HepG2 (cell line): Measurements from ENCODE around the gene PTPRM. TPM values are rescaled to one million over a fixed set of nuclear protein-coding genes. Genes with fewer than 3 reads are reported as not detected.

Source experiments
- ATAC-seq: fragments of 200-7000 bp; cut with Tn5 transposase; 3 replicates; pipeline ENCODE4 v1.9.1; 2020; ENCODE audit warnings: mild to moderate bottlenecking, moderate library complexity
- BruUV-seq: library from RNA; stranded (reverse); fragments of 400-500 nt; replicated peaks from 2 replicates; lab custom pipeline; 2021; lab: Mats Ljungman, UMichigan
- CTCF ChIA-PET: fragments of 300-600 bp; formaldehyde crosslinking; extraction: SDS; loops from one replicate; lab custom pipeline; 2021; ENCODE audit warnings: low total read pairs, inconsistent platforms, low intra/inter-chr PET ratio; lab: Yijun Ruan, JAX
- POLR2A ChIA-PET: fragments of 350-600 bp; sonication (Branson Sonifier 250); formaldehyde crosslinking; loops from one replicate; lab custom pipeline; 2020; ENCODE audit warnings: antibody characterized with exemption, inconsistent platforms; lab: Yijun Ruan, JAX
- DNase-seq: peaks from one replicate; pipeline ENCODE4 v3.0.0-alpha.2; 2015; ENCODE audit warnings: low spot score
- FAIRE-seq: peaks from 3 replicates; lab custom pipeline; 2011; peaks lifted over from hg19 to GRCh38; lab: Jason Lieb, UNC
- H2AFZ ChIP-seq: one replicate; pipeline ENCODE4 v1.6.1; 2011; ENCODE audit warnings: low read length, inconsistent platforms
- H3K27ac ChIP-seq: fragments of 300-600 bp; 3 replicates; pipeline ENCODE4 v1.8.0; 2011; ENCODE audit warnings: mixed run types, mild to moderate bottlenecking, mixed read lengths, low read length, inconsistent platforms; ENCODE audit not compliant: insufficient read depth; ENCODE audit errors: extremely low read length
- H3K27me3 ChIP-seq, 2 experiments: fragments of 200-600 bp in 1 of 2; 2 replicates in 1 of 2; 3 replicates in 1 of 2; pipeline versions ENCODE4 v1.6.0 to v1.8.0; 2011; ENCODE audit warnings: low read length in 2 of 2, mild to moderate bottlenecking in 2 of 2, moderate library complexity in 2 of 2, inconsistent platforms in 1 of 2; ENCODE audit not compliant: insufficient read depth in 2 of 2, control insufficient read depth in 1 of 2
- H3K36me3 ChIP-seq, 2 experiments: fragments of 200-600 bp in 1 of 2; replicated peaks in 1 of 2; 2 replicates in 1 of 2; 3 replicates in 1 of 2; pipeline versions ENCODE4 v1.5.1 to v1.8.0; 2011; ENCODE audit warnings: low read length in 2 of 2, inconsistent platforms in 1 of 2; ENCODE audit not compliant: insufficient read depth in 2 of 2, control insufficient read depth in 1 of 2
- H3K4me1 ChIP-seq: 2 replicates; pipeline ENCODE4 v1.5.1; 2012; ENCODE audit warnings: low read length, inconsistent platforms; ENCODE audit not compliant: insufficient read depth
- H3K4me2 ChIP-seq: 2 replicates; pipeline ENCODE4 v1.6.0; 2011; ENCODE audit warnings: low read depth, low read length, inconsistent platforms
- H3K4me3 ChIP-seq, 3 experiments: fragments of 200-600 bp in 1 of 3; sonication (generic), shearing (Covaris generic) in 1 of 3; replicated peaks in 1 of 3; 2 replicates each; pipeline ENCODE4 v1.5.1; 2011 to 2016; ENCODE audit warnings: low read length in 3 of 3, inconsistent platforms in 2 of 3, low read depth in 2 of 3, mild to moderate bottlenecking in 2 of 3, control low read depth in 1 of 3, mixed read lengths in 1 of 3; ENCODE audit not compliant: insufficient read depth in 1 of 3
- H3K79me2 ChIP-seq: one replicate; pipeline ENCODE4 v1.6.1; 2011; ENCODE audit warnings: low read length, inconsistent platforms; ENCODE audit not compliant: insufficient read depth
- H3K9ac ChIP-seq: 2 replicates; pipeline ENCODE4 v1.6.0; 2011; ENCODE audit warnings: mild to moderate bottlenecking, low read depth, low read length, inconsistent platforms; ENCODE audit not compliant: insufficient read depth
- H3K9me3 ChIP-seq: 2 replicates; pipeline ENCODE4 v1.5.1; 2012; ENCODE audit warnings: mild to moderate bottlenecking, low read length
- H4K20me1 ChIP-seq: 2 replicates; pipeline ENCODE4 v1.6.0; 2011; ENCODE audit warnings: inconsistent platforms, mild to moderate bottlenecking, low read length, moderate library complexity; ENCODE audit not compliant: insufficient read depth
- ATM ChIP-seq: fragments of 450-650 bp; IDR thresholded peaks from 2 replicates; pipeline ENCODE4 v1.7.1; 2017; ENCODE audit warnings: mild to moderate bottlenecking, borderline replicate concordance
- EP300 ChIP-seq, 3 experiments: sonication (generic) in 1 of 3; formaldehyde crosslinking in 1 of 3; IDR thresholded peaks; 2 replicates each; pipeline versions ENCODE4 v1.5.1 to v1.6.1; 2011 to 2020; ENCODE audit warnings: low read depth in 2 of 3, low read length in 2 of 3, borderline replicate concordance in 1 of 3, improper control_type of control experiment in 1 of 3, mild to moderate bottlenecking in 1 of 3, missing genetic modification reagents in 1 of 3, moderate library complexity in 1 of 3
- FOXK1 ChIP-seq: sonication (generic); formaldehyde crosslinking; IDR thresholded peaks from 2 replicates; pipeline ENCODE4 v1.4.0; 2020; ENCODE audit warnings: low read depth, missing genetic modification reagents, borderline replicate concordance
- HDAC2 ChIP-seq: sonication (generic); formaldehyde crosslinking; IDR thresholded peaks from 2 replicates; pipeline ENCODE4 v1.4.0; 2020; ENCODE audit warnings: missing genetic modification reagents
- MED8 ChIP-seq: sonication (generic); formaldehyde crosslinking; IDR thresholded peaks from 2 replicates; pipeline ENCODE4 v1.8.1; 2023; ENCODE audit warnings: mild to moderate bottlenecking, missing genetic modification reagents; ENCODE audit not compliant: insufficient replicate concordance
- MXD4 ChIP-seq: IDR thresholded peaks from 2 replicates; pipeline ENCODE4 v1.6.1; 2016; ENCODE audit warnings: mild to moderate bottlenecking, missing biosample characterization, missing genetic modification reagents
- NR2F2 ChIP-seq: IDR thresholded peaks from 2 replicates; pipeline ENCODE4 v1.6.1; 2012; ENCODE audit warnings: low read depth, inconsistent platforms, borderline replicate concordance
- REL ChIP-seq: sonication (generic); formaldehyde crosslinking; conservative IDR thresholded peaks from 2 replicates; pipeline ENCODE4 v1.8.0; 2022; ENCODE audit warnings: mild to moderate bottlenecking, missing genetic modification reagents, moderate library complexity
- SNRNP70 ChIP-seq: fragments of 200-400 bp; formaldehyde crosslinking; IDR thresholded peaks from 2 replicates; pipeline ENCODE4 v1.6.1; 2017; ENCODE audit warnings: mild to moderate bottlenecking, low read depth, low read length, moderate library complexity
- SP1 ChIP-seq, 2 experiments: fragments of 450-650 bp in 1 of 2; sonication (generic) in 1 of 2; formaldehyde crosslinking in 1 of 2; IDR thresholded peaks; 2 replicates each; pipeline versions ENCODE4 v1.4.0 to v1.6.1; 2016 to 2020; ENCODE audit warnings: missing genetic modification reagents in 1 of 2
- ZFP36 ChIP-seq: fragments of 150-350 bp; IDR thresholded peaks from 2 replicates; pipeline ENCODE4 v1.6.1; 2018; ENCODE audit warnings: borderline replicate concordance, low read length, low read depth; ENCODE audit not compliant: partially characterized antibody
- ZNF235 ChIP-seq: sonication (generic); formaldehyde crosslinking; IDR thresholded peaks from 2 replicates; pipeline ENCODE4 v1.8.1; 2023; ENCODE audit warnings: mild to moderate bottlenecking, missing genetic modification reagents, borderline replicate concordance
- ZNF263 ChIP-seq: sonication (generic); formaldehyde crosslinking; IDR thresholded peaks from 2 replicates; pipeline ENCODE4 v1.4.0; 2020; ENCODE audit warnings: missing genetic modification reagents
- ZNF430 ChIP-seq: sonication (generic); formaldehyde crosslinking; IDR thresholded peaks from 2 replicates; pipeline ENCODE4 v1.9.0; 2021; ENCODE audit warnings: mild to moderate bottlenecking, missing genetic modification reagents
- ZNF747 ChIP-seq: sonication (generic); formaldehyde crosslinking; IDR thresholded peaks from 2 replicates; pipeline ENCODE4 v1.8.1; 2023; ENCODE audit warnings: missing genetic modification reagents, mild to moderate bottlenecking, borderline replicate concordance
- WGBS: methylation state at CpG from one replicate; pipeline ENCODE4 v1.1.6; 2017; ENCODE audit warnings: low lambda C conversion rate; 5-methylcytosine and 5-hydroxymethylcytosine counted together
- in situ Hi-C: cut with HindIII; loops from 2 replicates; pipeline ENCODE4 v1.10.0; 2017; ENCODE audit warnings: low pct_unique_long_range_greater_than_20kb; ENCODE audit not compliant: extremely low pct_ligation_motif_present
- intact Hi-C: fragments of 100-400 bp; cut with micrococcal nuclease; formaldehyde crosslinking; loops from one replicate; pipeline ENCODE4 v1.10.0; 2022; ENCODE audit not compliant: unreplicated experiment
- polyA plus RNA-seq, 8 experiments: library from polyadenylated mRNA; depleted of rRNA in 3 of 8; stranded (reverse) in 7 of 8; unstranded in 1 of 8; fragments of >200 nt; fragmentation: Illumina TruSeq in 4 of 8; extraction: Trizol in 4 of 8; gene quantifications; 2 replicates each; pipeline versions ENCODE4 v1.2.1 to v1.2.3, GENCODE V29; 2011 to 2016; ENCODE audit warnings: low read depth in 4 of 8, missing spikeins in 1 of 8, mixed read lengths in 1 of 8; ENCODE audit not compliant: insufficient read depth in 1 of 8
- total RNA-seq, 5 experiments: library from RNA; depleted of rRNA; stranded (reverse); fragments of >200 nt; fragmentation: Illumina TruSeq; extraction: Trizol; gene quantifications; 2 replicates each; pipeline ENCODE4 v1.2.3, GENCODE V29; 2016; ENCODE audit warnings: low read depth in 1 of 5

Gene PTPRM
- total and polyA plus RNA-seq, 2 of the 13 experiments (the other 11 are each of a cell fraction or from before 2014, with no cell fraction given), result 12.6 to 108 TPM

DNA sequence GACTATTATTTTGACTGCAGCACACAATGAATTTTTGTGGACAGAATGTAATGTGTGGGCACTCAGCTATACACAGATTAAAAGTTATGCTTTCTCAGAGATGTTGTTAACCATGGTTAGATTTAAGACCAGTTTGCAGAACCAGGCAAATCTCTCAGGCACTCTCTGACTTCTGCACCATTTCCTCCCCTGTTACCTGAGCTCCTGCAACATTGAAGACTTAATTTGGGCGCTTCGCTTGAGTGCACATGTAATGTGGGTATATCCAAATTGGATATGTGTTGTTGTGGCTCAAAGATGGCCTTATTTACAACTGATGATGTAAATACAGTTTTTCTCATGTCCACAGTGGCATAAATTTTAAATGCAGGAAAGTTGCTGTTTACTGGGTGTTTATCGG is 469.4 kb downstream of the PTPRM start:
- in situ Hi-C loops (no loop called here), intact Hi-C loops (no loop called here)
- Histone ChIP-seq H3K9me3 (no peaks in the 10 kb centered on the region), H3K4me3 (no peak overlapping the region), H3K27ac (no peak overlapping the region), H3K4me2 (no peak overlapping the region), H3K27me3 (no peaks in the 10 kb centered on the region), H4K20me1 (no peaks in the 10 kb centered on the region), H2AFZ (no peak overlapping the region), H3K36me3 (no peaks in the 10 kb centered on the region), H3K79me2 (no peaks in the 10 kb centered on the region), H3K9ac (no peak overlapping the region), H3K4me1 (peaks cover 8% of the 10 kb centered on the region)
- ChIA-PET CTCF (no interaction called here), POLR2A (no interaction called here)
- ATAC-seq (no peak), FAIRE-seq (no peak), DNase-seq (no peak)
- TF ChIP-seq SP1 (IDR thresholded peaks at IDR 0.05) (no peak), SP1 (CRISPR knock-in tag; IDR thresholded peaks at IDR 0.05) (no peak), FOXK1 (CRISPR knock-in tag) (no peak), HDAC2 (no peak), ZFP36 (no peak), MXD4 (no peak), EP300 (IDR thresholded peaks at IDR 0.05; ENCODE audit: low read depth in 2 of 2, low read length in 2 of 2) (no peak), EP300 (CRISPR knock-in tag; IDR thresholded peaks at IDR 0.05; ENCODE audit: borderline replicate concordance) (no peak), SNRNP70 (no peak), ZNF747 (CRISPR knock-in tag) (no peak), ZNF430 (CRISPR knock-in tag) (no peak), NR2F2 (no peak), ZNF263 (CRISPR knock-in tag) (no peak), REL (no peak), MED8 (no peak), ATM (no peak), ZNF235 (CRISPR knock-in tag) (no peak)
- no TSS peak for BruUV-seq
- 76% methylated on average over 3 of the region's 3 CpGs for WGBS
